Astrocyte of the spinal cord (primary cell): ENCODE results near the gene SUPT3H.

Experiments used
- DNase-seq: peaks from one replicate; pipeline ENCODE4 v3.0.0; 2011; ENCODE audit warnings: low read depth, low spot score
- H3K4me3 ChIP-seq: 2 replicates; pipeline ENCODE4 v1.5.1; 2011; ENCODE audit warnings: low read depth, mild to moderate bottlenecking, low read length, moderate library complexity
- CTCF ChIP-seq: IDR thresholded peaks from 2 replicates; pipeline ENCODE4 v1.5.1; 2012; ENCODE audit warnings: low read depth, mild to moderate bottlenecking, low read length, inconsistent platforms
- in situ Hi-C: cut with HindIII; loops from 2 replicates; pipeline ENCODE4 v1.10.0; 2017; ENCODE audit warnings: low sequenced_read_pairs

Gene SUPT3H

GRCh38 chr6:44999066-44999465, 378.7 kb downstream of the SUPT3H start:
- no peak for TF ChIP-seq CTCF
- no peak for DNase-seq
- in situ Hi-C loops = no loop called here
- H3K4me3 ChIP-seq = no peak overlapping the region

- TF ChIP-seq CTCF = no peak
- in situ Hi-C loops = no loop called here
- DNase-seq = no peak
- H3K4me3 ChIP-seq = no peak overlapping the region
These were observed 382.1 kb downstream of the SUPT3H start for GRCh38 chr6:44995486-44996132.

GRCh38 chr6:44989391-44989790, 388.3 kb downstream of the SUPT3H start:
- DNase-seq = no peak
- no peak for TF ChIP-seq CTCF
- in situ Hi-C loops = no loop called here
- no peak overlapping the region for H3K4me3 ChIP-seq

- no peak for DNase-seq
- in situ Hi-C loops = no loop called here
- no peak for TF ChIP-seq CTCF
- no peak overlapping the region for H3K4me3 ChIP-seq
These were observed 392.7 kb downstream of the SUPT3H start for GRCh38 chr6:44985006-44985405.

GRCh38 chr6:44983467-44984365, 394.0 kb downstream of the SUPT3H start:
- in situ Hi-C loops = no loop called here
- no peak for DNase-seq
- no peak overlapping the region for H3K4me3 ChIP-seq
- TF ChIP-seq CTCF = no peak

- no peak for TF ChIP-seq CTCF
These were observed 396.9 kb downstream of the SUPT3H start for GRCh38 chr6:44980841-44981240.

More at GRCh38 chr6:44980841-44981240, 396.9 kb downstream of the SUPT3H start:
- DNase-seq = no peak
- no peak overlapping the region for H3K4me3 ChIP-seq
- in situ Hi-C loops = no loop called here
